Astrocyte (in vitro differentiated cells and primary cell): ENCODE results near the gene U2AF1L4. TPM values are rescaled to one million over a fixed set of nuclear protein-coding genes. Genes with fewer than 3 reads are reported as not detected.

Source experiments
- DNase-seq: peaks from one replicate; pipeline ENCODE4 v3.0.0-alpha.2; 2010; ENCODE audit warnings: low read depth
- FAIRE-seq: peaks from 2 replicates; lab custom pipeline; 2011; peaks lifted over from hg19 to GRCh38; lab: Jason Lieb, UNC
- H2AFZ ChIP-seq: 2 replicates; pipeline ENCODE4 v1.6.0; 2012; ENCODE audit warnings: low read depth, low read length, inconsistent platforms
- H3K27ac ChIP-seq: 2 replicates; pipeline ENCODE4 v1.5.1; 2011; ENCODE audit warnings: low read depth, low read length, inconsistent platforms
- H3K27me3 ChIP-seq: 2 replicates; pipeline ENCODE4 v1.6.0; 2011; ENCODE audit warnings: low read length, inconsistent platforms; ENCODE audit not compliant: insufficient read depth
- H3K36me3 ChIP-seq: 2 replicates; pipeline ENCODE4 v1.5.1; 2011; ENCODE audit warnings: low read length, inconsistent platforms; ENCODE audit not compliant: insufficient read depth
- H3K4me1 ChIP-seq: 2 replicates; pipeline ENCODE4 v1.5.1; 2011; ENCODE audit warnings: low read length, inconsistent platforms; ENCODE audit not compliant: insufficient read depth
- H3K4me2 ChIP-seq: 2 replicates; pipeline ENCODE4 v1.6.0; 2012; ENCODE audit warnings: low read length, inconsistent platforms
- H3K4me3 ChIP-seq: 2 replicates; pipeline ENCODE4 v1.5.1; 2011; ENCODE audit warnings: low read depth, mild to moderate bottlenecking, low read length, inconsistent platforms; ENCODE audit not compliant: insufficient read depth
- H3K79me2 ChIP-seq: 2 replicates; pipeline ENCODE4 v1.6.0; 2012; ENCODE audit warnings: mild to moderate bottlenecking, low read length, inconsistent platforms; ENCODE audit not compliant: insufficient read depth
- H3K9ac ChIP-seq: 2 replicates; pipeline ENCODE4 v1.6.0; 2012; ENCODE audit warnings: mild to moderate bottlenecking, low read length, inconsistent platforms
- H3K9me3 ChIP-seq: 2 replicates; pipeline ENCODE4 v1.5.1; 2012; ENCODE audit warnings: low read depth, mild to moderate bottlenecking, low read length, inconsistent platforms; ENCODE audit not compliant: insufficient read depth
- H4K20me1 ChIP-seq: 2 replicates; pipeline ENCODE4 v1.6.0; 2012; ENCODE audit warnings: low read length, inconsistent platforms; ENCODE audit not compliant: insufficient read depth
- H3K27ac Mint-ChIP-seq: one replicate; pipeline ENCODE4 v1.8.0; 2021; ENCODE audit warnings: mild to moderate bottlenecking, mixed read lengths; ENCODE audit not compliant: unreplicated experiment
- H3K27me3 Mint-ChIP-seq: one replicate; pipeline ENCODE4 v1.8.0; 2021; ENCODE audit warnings: low read depth, mixed read lengths; ENCODE audit not compliant: unreplicated experiment
- H3K36me3 Mint-ChIP-seq: one replicate; pipeline ENCODE4 v1.8.0; 2021; ENCODE audit warnings: low read depth, mixed read lengths; ENCODE audit not compliant: unreplicated experiment
- H3K4me1 Mint-ChIP-seq: one replicate; pipeline ENCODE4 v1.8.0; 2021; ENCODE audit warnings: low read depth, mixed read lengths; ENCODE audit not compliant: unreplicated experiment
- H3K4me3 Mint-ChIP-seq: one replicate; pipeline ENCODE4 v1.8.0; 2021; ENCODE audit warnings: mild to moderate bottlenecking, moderate library complexity, mixed read lengths; ENCODE audit not compliant: unreplicated experiment
- H3K9me3 Mint-ChIP-seq: one replicate; pipeline ENCODE4 v1.8.0; 2021; ENCODE audit warnings: mild to moderate bottlenecking, mixed read lengths; ENCODE audit not compliant: unreplicated experiment
- CTCF ChIP-seq: IDR thresholded peaks from 2 replicates; pipeline ENCODE4 v1.5.1; 2011; ENCODE audit warnings: low read depth, mild to moderate bottlenecking, inconsistent platforms, low read length, moderate library complexity; ENCODE audit not compliant: insufficient read depth
- EZH2 ChIP-seq: IDR thresholded peaks from 2 replicates; pipeline ENCODE4 v1.6.1; 2012; ENCODE audit warnings: mild to moderate bottlenecking, low read length, inconsistent platforms; ENCODE audit not compliant: insufficient read depth
- total RNA-seq: library from RNA; stranded (reverse); gene quantifications from 2 replicates; pipeline ENCODE4 v1.2.1, GENCODE V29; 2021

U2AF1L4 gene
- total RNA-seq, 1 donor from 2014 or later = 15.7 TPM

GRCh38 chr19:35757231-35757748 lies 12.1 kb upstream of the U2AF1L4 start:
- no peaks in the 10 kb centered on the region for H3K27me3 ChIP-seq
- DNase-seq (peak; percentile 93), FAIRE-seq (no peak)
- H3K36me3 Mint-ChIP-seq = peaks cover 23% of the 10 kb centered on the region
- peaks cover 37% of the 10 kb centered on the region for H3K79me2 ChIP-seq
- peak overlapping the region; percentile 99 for H3K27ac ChIP-seq
- H3K9me3 ChIP-seq = no peaks in the 10 kb centered on the region
- no peaks in the 10 kb centered on the region for H3K9me3 Mint-ChIP-seq
- H4K20me1 ChIP-seq = peaks cover 16% of the 10 kb centered on the region
- peak overlapping the region; percentile 95 for H3K4me3 Mint-ChIP-seq
- peak overlapping the region; percentile 96 for H3K4me2 ChIP-seq
- peak overlapping the region; percentile 97 for H3K27ac Mint-ChIP-seq
- H3K9ac ChIP-seq = peak overlapping the region; percentile 99
- H3K4me3 ChIP-seq = peak overlapping the region; percentile 100
- peak overlapping the region; percentile 47 for H2AFZ ChIP-seq
- TF ChIP-seq EZH2 (no peak), CTCF (no peak)
- H3K36me3 ChIP-seq = peaks cover 6% of the 10 kb centered on the region
- peaks cover 16% of the 10 kb centered on the region for H3K4me1 Mint-ChIP-seq
- peaks cover 35% of the 10 kb centered on the region for H3K4me1 ChIP-seq
- H3K27me3 Mint-ChIP-seq = peaks cover 2% of the 10 kb centered on the region

GRCh38 chr19:35756377-35757230 lies 11.4 kb upstream of the U2AF1L4 start, which contains the start of gene HSPB6:
HSPB6 (minus strand) TSS chr19:35757029; CDS start chr19:35757008, 21 bp downstream.
- Histone ChIP-seq H3K9ac (peak within 1 kb of the TSS; percentile 99), H3K4me1 (peaks cover 35% of the 10 kb centered on the region), H3K4me3 (peak within 1 kb of the TSS; percentile 100), H4K20me1 (peaks cover 16% of the 10 kb centered on the region), H3K36me3 (peaks cover 5% of the 10 kb centered on the region), H3K9me3 (no peaks in the 10 kb centered on the region), H3K4me2 (peak within 1 kb of the TSS; percentile 96), H3K27me3 (no peaks in the 10 kb centered on the region), H2AFZ (peak within 1 kb of the TSS; percentile 47), H3K79me2 (peaks cover 37% of the 10 kb centered on the region), H3K27ac (peak within 1 kb of the TSS; percentile 99)
- H3K27me3 Mint-ChIP-seq = peaks cover 2% of the 10 kb centered on the region
- H3K9me3 Mint-ChIP-seq = no peaks in the 10 kb centered on the region
- FAIRE-seq = no peak
- peak within 1 kb of the TSS; percentile 97 for H3K27ac Mint-ChIP-seq
- TF ChIP-seq CTCF = no peak
- no peak for TF ChIP-seq EZH2
- DNase-seq = peak; percentile 29
- peaks cover 20% of the 10 kb centered on the region for H3K36me3 Mint-ChIP-seq
- H3K4me3 Mint-ChIP-seq = peak within 1 kb of the TSS; percentile 95
- H3K4me1 Mint-ChIP-seq = peaks cover 16% of the 10 kb centered on the region
